ENCODE measurements around the gene XKR8.

DNA sequence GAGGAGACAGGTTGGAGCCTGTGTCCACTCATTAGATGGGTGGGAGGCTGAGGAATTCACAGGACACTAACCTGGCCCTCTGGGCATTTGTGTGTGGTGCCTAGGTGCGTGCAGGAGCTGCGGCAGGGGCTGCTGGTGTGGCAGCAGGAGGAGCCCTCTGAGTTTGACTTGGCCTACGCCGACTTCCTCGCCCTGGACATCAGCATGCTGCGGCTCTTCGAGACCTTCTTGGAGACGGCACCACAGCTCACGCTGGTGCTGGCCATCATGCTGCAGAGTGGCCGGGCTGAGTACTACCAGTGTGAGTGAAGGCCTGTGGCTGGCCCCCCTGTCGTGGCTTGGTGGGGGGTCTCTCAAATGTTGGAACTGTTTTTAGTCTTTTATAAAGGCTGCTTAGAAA, 3.6 kb downstream of the XKR8 start:
- TF ChIP-seq, protein P1, sequence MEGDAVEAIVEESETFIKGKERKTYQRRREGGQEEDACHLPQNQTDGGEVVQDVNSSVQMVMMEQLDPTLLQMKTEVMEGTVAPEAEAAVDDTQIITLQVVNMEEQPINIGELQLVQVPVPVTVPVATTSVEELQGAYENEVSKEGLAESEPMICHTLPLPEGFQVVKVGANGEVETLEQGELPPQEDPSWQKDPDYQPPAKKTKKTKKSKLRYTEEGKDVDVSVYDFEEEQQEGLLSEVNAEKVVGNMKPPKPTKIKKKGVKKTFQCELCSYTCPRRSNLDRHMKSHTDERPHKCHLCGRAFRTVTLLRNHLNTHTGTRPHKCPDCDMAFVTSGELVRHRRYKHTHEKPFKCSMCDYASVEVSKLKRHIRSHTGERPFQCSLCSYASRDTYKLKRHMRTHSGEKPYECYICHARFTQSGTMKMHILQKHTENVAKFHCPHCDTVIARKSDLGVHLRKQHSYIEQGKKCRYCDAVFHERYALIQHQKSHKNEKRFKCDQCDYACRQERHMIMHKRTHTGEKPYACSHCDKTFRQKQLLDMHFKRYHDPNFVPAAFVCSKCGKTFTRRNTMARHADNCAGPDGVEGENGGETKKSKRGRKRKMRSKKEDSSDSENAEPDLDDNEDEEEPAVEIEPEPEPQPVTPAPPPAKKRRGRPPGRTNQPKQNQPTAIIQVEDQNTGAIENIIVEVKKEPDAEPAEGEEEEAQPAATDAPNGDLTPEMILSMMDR (conservative IDR thresholded peaks at IDR 0.05; ENCODE audit: low read length), result no peak
- no peak for TF ChIP-seq EZH2phosphoT487 (IDR thresholded peaks at IDR 0.05; ENCODE audit: borderline replicate concordance, low read depth, low read length)
